Liver (tissue), 3 donors: Measurements from ENCODE around the gene CCDC30.

Experiments used
- TAF1 ChIP-seq: conservative IDR thresholded peaks from 2 replicates; pipeline ENCODE4 v1.6.1; 2016; ENCODE audit warnings: antibody characterized with exemption, mild to moderate bottlenecking
- TF ChIP-seq, protein P1 (sequence below): fragments of 150-350 bp; IDR thresholded peaks from 2 replicates; pipeline ENCODE4 v1.5.1; 2017; ENCODE audit warnings: improper control_type of control experiment, low read depth, low read length; ENCODE audit not compliant: missing input control
- donor health status: healthy.
- donor health status: healthy.

DNA sequence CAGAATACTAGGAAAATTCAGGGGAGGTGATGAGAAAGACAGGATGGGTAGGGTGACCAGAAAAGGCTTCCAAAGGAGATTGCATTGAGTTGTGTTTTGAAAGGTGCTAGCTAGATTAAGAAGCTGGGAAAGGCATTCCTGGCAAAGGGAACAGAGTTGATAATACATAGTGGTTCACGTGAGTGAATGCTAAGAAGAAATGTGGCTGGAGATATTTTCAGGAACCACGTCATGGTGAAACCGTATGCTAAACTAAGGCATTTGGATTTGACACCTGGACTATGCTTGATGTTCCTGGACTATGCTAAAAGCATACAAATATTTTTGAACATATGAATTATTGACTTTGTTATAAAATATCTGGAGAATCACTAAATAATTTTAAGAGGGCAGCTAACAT, 14.7 kb downstream of the CCDC30 start:
- TF ChIP-seq, protein P1, sequence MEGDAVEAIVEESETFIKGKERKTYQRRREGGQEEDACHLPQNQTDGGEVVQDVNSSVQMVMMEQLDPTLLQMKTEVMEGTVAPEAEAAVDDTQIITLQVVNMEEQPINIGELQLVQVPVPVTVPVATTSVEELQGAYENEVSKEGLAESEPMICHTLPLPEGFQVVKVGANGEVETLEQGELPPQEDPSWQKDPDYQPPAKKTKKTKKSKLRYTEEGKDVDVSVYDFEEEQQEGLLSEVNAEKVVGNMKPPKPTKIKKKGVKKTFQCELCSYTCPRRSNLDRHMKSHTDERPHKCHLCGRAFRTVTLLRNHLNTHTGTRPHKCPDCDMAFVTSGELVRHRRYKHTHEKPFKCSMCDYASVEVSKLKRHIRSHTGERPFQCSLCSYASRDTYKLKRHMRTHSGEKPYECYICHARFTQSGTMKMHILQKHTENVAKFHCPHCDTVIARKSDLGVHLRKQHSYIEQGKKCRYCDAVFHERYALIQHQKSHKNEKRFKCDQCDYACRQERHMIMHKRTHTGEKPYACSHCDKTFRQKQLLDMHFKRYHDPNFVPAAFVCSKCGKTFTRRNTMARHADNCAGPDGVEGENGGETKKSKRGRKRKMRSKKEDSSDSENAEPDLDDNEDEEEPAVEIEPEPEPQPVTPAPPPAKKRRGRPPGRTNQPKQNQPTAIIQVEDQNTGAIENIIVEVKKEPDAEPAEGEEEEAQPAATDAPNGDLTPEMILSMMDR, result no peak
- TF ChIP-seq TAF1, result no peak
